Measurements from ENCODE around the gene SCN10A.

- TF ChIP-seq CTCF (IDR thresholded peaks at IDR 0.05) (no peak), POLR2A (IDR thresholded peaks at IDR 0.05) (no peak), POLR2AphosphoS5 (IDR thresholded peaks at IDR 0.05) (no peak)
Measured at GRCh38 chr3:38763569-38763968, 52.4 kb downstream of the SCN10A start.
